ENCODE results near the gene FLAD1. TPM values are rescaled to one million over a fixed set of nuclear protein-coding genes. Genes with fewer than 3 reads are reported as not detected.

Gene FLAD1
- total RNA-seq, 2 experiments from 2014 or later, result 16.7 to 19.4 TPM

DNA sequence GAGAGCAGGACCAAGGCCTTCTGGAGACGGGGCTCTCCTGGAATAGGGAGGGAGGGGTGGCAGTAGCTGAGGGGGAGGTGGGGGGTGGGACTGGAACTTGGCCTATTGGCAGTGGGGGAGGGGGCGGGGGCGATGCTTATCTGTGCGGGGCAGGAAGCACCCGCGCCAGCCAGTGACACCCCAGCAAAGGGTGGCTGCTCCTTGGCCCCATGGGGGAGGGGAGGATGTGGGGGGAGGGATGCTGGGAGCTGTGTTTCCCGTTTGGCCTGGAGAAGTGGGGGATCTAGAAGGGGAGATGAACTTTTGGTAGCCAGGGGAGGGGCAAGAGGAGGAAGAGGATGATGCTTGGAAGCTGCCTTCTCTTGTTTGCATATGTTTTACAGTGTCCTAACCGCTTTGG, 30.5 kb downstream of the FLAD1 start:
- Histone ChIP-seq H3K27me3 (ENCODE audit: control insufficient read depth in 1 of 2, insufficient read depth in 2 of 2, low read length in 2 of 2) (no peaks in the 10 kb centered on the region), H3K4me3 (ENCODE audit: low read length) (peak overlapping the region; percentile 89), H3K27ac (ENCODE audit: low read depth in 1 of 2, low read length in 2 of 2) (peak overlapping the region; percentile 87 to 88), H3K9me3 (ENCODE audit: control insufficient read depth in 1 of 2, insufficient read depth in 1 of 2, low read length in 2 of 2) (no peaks in the 10 kb centered on the region), H3K4me1 (ENCODE audit: insufficient read depth, low read length) (peaks cover 99% of the 10 kb centered on the region), H3K36me3 (ENCODE audit: insufficient read depth, low read length) (peaks cover 52% of the 10 kb centered on the region)
- Mint-ChIP-seq H3K9me3 (no peaks in the 10 kb centered on the region), H3K36me3 (ENCODE audit: low read depth) (peaks cover 48% of the 10 kb centered on the region), H3K4me1 (ENCODE audit: low read depth) (peaks cover 79% of the 10 kb centered on the region), H3K27me3 (no peaks in the 10 kb centered on the region), H3K4me3 (peak overlapping the region; percentile 91), H3K27ac (peak overlapping the region; percentile 92)
- DNase-seq, result peak in 11 of 14 experiments; percentile 47 to 84 (median 65)
- intact Hi-C loops (cut with DNase I, micrococcal nuclease), result no loop called here
- ChIA-PET POLR2A (interaction anchor here (1.2 to 10.7 kb wide), 9 partner anchors 14 to 455 kb away, joined by 3 to 189 read pairs (median 5); partner anchors contain the start of genes CKS1B, FLAD1, PBXIP1 and PMVK), CTCF (interaction anchor here (1.6 to 9.7 kb wide), 2 partner anchors 15 to 40 kb away, joined by 3 to 159 read pairs; partner anchors contain the start of genes LENEP and ZBTB7B)
- TF ChIP-seq, protein P1, sequence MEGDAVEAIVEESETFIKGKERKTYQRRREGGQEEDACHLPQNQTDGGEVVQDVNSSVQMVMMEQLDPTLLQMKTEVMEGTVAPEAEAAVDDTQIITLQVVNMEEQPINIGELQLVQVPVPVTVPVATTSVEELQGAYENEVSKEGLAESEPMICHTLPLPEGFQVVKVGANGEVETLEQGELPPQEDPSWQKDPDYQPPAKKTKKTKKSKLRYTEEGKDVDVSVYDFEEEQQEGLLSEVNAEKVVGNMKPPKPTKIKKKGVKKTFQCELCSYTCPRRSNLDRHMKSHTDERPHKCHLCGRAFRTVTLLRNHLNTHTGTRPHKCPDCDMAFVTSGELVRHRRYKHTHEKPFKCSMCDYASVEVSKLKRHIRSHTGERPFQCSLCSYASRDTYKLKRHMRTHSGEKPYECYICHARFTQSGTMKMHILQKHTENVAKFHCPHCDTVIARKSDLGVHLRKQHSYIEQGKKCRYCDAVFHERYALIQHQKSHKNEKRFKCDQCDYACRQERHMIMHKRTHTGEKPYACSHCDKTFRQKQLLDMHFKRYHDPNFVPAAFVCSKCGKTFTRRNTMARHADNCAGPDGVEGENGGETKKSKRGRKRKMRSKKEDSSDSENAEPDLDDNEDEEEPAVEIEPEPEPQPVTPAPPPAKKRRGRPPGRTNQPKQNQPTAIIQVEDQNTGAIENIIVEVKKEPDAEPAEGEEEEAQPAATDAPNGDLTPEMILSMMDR (IDR thresholded peaks at IDR 0.05), result no peak
- peak; percentile 26 for ATAC-seq (ENCODE audit: poor library complexity)

DNA sequence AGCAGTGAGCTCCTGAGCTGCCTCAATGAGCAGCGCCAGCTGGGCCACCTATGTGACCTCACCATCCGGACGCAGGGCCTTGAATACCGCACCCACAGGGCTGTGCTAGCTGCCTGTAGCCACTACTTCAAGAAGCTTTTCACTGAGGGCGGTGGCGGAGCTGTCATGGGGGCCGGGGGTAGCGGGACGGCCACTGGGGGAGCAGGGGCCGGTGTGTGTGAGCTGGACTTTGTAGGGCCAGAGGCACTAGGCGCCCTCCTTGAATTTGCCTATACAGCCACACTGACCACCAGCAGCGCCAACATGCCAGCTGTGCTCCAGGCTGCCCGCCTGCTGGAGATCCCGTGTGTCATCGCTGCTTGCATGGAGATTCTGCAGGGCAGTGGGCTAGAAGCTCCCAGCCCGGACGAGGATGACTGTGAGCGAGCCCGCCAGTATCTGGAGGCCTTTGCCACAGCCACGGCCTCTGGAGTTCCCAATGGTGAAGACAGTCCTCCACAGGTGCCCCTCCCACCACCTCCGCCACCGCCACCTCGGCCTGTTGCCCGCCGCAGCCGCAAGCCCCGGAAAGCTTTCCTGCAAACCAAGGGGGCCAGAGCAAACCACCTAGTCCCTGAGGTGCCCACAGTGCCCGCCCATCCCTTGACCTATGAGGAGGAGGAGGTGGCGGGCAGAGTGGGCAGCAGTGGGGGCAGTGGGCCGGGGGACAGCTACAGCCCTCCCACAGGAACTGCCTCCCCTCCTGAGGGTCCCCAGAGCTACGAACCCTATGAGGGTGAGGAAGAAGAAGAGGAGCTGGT, 31.8 kb downstream of the FLAD1 start:
- no peaks in the 10 kb centered on the region for H3K27me3 ChIP-seq (ENCODE audit: control insufficient read depth in 1 of 2, insufficient read depth in 2 of 2, low read length in 2 of 2)
- intact Hi-C loops (cut with DNase I, micrococcal nuclease), result loop anchor here (5.0 kb wide), 2 partner anchors 348 to 458 kb away; partner anchors contain the start of gene UBE2Q1 (in 1 of the 2)

More for the DNA sequence above, 31.8 kb downstream of the FLAD1 start:
- H3K4me1 ChIP-seq (ENCODE audit: insufficient read depth, low read length), result peaks cover 99% of the 10 kb centered on the region
- Mint-ChIP-seq H3K4me1 (ENCODE audit: low read depth) (peaks cover 86% of the 10 kb centered on the region), H3K4me3 (no peak overlapping the region), H3K36me3 (ENCODE audit: low read depth) (peaks cover 39% of the 10 kb centered on the region), H3K27ac (peak overlapping the region; percentile 92), H3K27me3 (no peaks in the 10 kb centered on the region), H3K9me3 (no peaks in the 10 kb centered on the region)
- ChIA-PET CTCF (interaction anchor here (3.1 to 9.7 kb wide), 4 partner anchors 16 to 59 kb away, joined by 54 to 159 read pairs (median 66); partner anchors contain the start of genes CKS1B, FLAD1, LENEP and PBXIP1), POLR2A (interaction anchor here (1.4 to 10.7 kb wide), 7 partner anchors 15 to 179 kb away, joined by 3 to 189 read pairs (median 46); partner anchors contain the start of genes CKS1B, FLAD1, LENEP and PBXIP1)
- DNase-seq, result no peak
- no peak overlapping the region for H3K4me3 ChIP-seq (ENCODE audit: low read length)
- ATAC-seq (ENCODE audit: poor library complexity), result no peak
- TF ChIP-seq, protein P1 (IDR thresholded peaks at IDR 0.05), result no peak
- no peaks in the 10 kb centered on the region for H3K9me3 ChIP-seq (ENCODE audit: control insufficient read depth in 1 of 2, insufficient read depth in 1 of 2, low read length in 2 of 2)
- H3K27ac ChIP-seq (ENCODE audit: low read depth in 1 of 2, low read length in 2 of 2), result peak overlapping the region; percentile 73 to 88
- peaks cover 54% of the 10 kb centered on the region for H3K36me3 ChIP-seq (ENCODE audit: insufficient read depth, low read length)

Data from CD4-positive, alpha-beta T cell (primary cell).